NCI-H146 treated with DMSO at 0.1 percent for 48 hours (cell line): Measurements from ENCODE around the gene CHST8.

Source experiments
- DNase-seq: peaks from one replicate; lab custom pipeline; 2025; ENCODE audit not compliant: unreplicated experiment; lab: John Stamatoyannopoulos, UW

Gene CHST8

DNA sequence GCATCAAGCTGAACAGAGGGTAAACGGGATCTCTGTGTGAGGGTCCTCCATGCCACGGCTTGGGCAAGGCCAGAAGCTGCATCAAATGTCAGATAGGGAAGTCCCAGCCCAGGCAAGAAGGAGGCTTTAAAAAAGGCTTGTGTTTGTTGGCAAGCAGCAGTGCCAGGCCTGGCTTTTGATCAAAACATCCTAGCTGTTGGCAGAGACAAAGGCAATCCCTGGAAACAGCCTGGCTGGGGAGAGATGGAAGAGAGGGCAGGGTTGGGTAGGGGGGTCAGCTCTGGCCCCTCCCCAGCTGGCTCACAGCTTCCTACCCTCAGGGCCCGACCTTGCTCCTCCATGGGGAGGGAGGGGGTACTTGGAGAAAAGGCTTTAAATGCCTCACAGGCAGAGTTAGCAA, 113.2 kb downstream of the CHST8 start:
- DNase-seq = no peak

DNA sequence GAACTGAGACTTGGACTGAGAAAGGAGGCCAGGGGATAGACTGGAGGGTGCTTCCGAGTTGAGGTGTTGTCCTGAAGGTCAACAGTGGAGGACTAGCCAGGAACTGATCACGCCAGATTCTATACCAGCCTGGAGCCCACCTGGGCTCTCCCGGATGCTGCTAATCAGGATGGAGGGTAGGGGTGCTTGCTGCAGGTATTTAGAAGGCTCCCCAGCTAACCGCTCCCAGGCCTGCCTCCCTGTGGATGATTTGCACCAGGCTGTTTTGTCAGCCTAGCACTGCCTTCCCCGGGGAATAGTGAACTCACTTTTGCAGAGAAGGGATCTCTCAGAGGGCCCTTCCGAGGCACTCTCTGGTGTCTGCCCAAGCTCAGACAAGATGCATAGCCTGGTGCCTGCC, 114.4 kb downstream of the CHST8 start:
- no peak for DNase-seq

DNA sequence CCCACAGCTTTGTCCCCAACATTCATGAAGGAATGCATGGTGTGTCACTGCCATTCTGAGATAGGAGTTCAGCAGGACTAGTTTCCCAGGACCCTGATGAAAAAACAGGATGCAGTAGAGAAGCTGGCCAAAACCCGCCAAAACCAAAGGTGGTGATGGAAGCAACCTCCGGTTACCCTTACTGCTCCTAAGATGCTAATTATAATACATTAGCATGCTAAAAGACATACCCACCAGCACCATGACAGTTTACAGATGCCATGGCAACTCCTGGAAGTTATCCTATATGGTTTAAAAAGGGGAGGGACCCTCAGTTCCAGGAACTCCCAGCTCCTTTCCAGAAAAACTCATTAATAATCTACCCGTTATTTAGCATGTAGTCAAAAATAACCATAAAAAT, 115.0 kb downstream of the CHST8 start:
- DNase-seq = no peak

DNA sequence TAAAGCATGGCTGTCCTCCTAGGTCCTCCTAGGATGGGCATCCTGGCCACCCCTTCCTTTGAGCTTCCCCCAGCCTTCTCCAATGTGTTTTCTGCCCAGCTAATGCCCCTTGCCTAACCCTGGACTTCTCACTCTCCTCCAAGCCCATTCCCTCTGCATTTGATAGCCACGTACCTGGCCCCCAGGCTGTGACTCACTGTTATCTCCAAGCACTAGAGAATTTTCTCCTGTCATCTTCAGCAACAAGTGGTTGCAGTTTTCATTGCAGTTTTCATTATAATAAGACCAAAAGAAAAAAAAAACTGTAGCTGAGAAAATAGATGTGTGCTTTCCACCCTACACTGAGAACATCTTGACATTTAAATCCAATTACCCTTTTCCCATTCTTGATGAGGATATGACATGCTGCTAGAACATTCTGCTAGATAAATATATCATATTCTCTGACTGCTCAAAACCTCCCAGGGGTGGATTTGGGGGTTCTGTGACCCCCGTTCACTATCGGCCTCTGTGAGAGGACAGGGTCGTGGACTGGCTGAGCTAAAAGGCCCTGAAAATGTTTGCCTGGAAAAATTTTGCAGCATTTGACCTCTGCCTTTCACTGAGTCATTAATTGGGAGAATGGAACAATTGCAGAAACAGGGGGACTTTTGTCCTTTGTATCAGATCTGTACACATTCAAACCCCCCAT, 116.1 kb downstream of the CHST8 start:
- no peak for DNase-seq

DNA sequence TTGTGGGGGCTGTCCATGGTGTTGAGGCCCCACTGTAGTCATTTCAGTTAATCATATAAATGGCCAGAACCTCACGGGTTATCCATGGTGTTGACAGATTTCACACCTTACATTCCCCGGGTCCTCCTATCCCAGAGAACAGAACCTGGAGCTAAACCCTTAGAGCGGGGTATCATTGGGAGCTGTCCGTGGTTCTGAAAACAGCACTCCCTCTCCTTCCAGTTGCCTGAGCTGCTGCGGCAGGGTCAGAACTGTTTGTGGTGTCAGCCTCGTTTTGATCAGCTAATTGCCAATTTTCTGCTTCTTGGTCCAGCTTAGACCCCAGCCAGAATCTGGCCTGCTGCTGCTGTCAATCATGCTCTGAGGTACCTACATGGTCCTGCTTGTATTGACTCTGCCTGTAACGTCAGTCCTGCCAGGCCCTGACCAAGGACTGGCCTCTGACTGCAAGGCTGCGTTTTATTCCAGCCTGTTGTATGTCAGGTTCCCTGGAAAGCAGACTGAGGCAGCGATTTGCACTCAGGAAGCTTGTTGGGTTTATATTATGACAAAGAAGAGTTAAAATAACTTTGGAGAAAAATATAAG, 119.2 kb downstream of the CHST8 start:
- no peak for DNase-seq

DNA sequence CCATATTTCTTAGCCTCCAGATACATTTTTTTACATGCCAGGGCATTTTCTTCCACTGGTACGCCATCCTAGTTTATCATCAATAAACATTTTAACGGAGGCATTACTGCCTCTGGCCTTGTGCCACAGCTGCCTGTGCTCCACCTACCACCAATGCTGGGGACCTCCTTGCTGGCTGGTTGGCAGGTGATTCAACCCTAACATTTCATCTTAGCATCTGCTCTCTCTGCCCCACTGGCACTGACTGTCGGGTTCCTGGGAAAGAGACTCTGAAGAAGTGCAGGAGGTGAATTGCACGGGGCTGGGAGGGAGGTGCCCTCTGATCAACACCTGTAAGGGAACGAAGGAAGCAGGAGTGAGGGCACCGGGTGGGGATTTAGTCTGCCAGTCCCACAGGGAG, 123.5 kb downstream of the CHST8 start:
- no peak for DNase-seq

DNA sequence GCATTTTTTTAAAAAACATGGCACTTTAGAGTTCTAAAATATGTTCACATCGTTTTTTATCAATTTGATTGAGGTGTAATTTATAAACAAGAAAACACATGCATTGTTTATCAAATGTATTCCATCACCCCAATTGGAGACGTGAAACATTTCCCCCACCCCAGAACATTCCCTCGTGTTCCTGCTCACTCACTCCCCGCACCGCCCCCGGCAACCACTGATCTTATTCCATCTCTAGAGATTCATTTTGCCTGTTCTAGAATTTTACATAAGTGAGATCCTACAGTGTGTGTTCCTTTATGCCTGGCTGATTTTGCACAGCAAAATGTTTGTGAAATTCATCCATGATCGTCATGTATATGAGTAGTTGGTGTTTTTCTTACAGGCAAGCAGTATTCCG, 124.4 kb downstream of the CHST8 start:
- no peak for DNase-seq

DNA sequence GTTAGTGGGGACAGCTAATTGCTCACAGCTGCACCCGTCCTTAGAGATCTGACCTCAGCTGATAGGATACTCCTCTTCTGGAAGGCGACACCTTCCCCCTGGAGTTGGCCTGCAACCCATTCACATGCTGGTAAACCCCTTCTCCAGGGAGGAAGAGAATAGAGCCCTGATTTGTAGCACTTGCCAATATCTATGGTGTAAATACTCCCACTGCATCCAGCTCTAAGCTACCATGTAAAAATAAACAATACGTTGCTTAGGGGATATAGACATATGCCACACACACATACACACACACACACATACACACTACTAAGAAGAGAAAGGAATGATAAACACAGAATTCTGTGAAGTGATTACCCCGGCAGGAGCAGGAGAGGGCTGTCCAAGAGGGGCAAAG, 125.5 kb downstream of the CHST8 start:
- no peak for DNase-seq

DNA sequence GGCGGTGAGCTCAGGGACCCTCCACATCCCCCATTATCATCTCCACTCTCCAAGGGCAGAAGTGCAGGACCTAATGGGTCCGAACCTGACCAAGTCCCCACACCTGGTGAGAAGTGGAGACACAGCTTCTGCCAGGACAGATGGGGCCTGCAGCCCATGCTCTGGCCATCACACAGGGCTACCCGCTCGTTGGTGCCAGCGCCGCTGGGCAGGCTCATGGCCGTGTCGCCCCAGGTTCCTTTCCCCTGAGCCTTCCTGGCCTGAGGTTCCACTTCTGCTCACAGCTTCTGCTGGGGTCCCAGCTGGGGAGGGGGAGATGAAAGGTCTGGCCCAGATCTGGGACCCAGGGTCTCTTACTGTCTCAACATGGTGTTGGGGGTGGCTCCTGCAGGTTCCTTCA, 126.5 kb downstream of the CHST8 start:
- no peak for DNase-seq

DNA sequence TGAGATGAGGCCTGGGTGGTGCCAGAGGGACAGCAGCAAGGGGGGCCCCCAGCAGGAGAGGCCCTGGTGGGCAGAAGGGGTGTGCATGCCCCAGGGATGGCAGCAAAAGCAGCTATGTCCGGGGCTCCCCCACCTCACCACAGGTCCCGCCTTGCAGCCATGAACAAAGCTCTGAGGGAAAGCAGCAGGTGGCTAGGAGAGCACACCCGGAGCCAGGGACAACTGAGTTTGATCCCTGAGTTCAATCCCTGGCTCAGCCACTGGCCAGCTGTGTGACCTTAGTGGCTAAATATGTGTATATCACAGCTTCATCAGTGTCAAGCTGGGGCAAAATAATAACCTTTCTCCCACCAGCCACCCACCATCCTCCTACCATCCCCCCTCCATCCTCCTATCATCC, 127.3 kb downstream of the CHST8 start:
- DNase-seq = no peak

DNA sequence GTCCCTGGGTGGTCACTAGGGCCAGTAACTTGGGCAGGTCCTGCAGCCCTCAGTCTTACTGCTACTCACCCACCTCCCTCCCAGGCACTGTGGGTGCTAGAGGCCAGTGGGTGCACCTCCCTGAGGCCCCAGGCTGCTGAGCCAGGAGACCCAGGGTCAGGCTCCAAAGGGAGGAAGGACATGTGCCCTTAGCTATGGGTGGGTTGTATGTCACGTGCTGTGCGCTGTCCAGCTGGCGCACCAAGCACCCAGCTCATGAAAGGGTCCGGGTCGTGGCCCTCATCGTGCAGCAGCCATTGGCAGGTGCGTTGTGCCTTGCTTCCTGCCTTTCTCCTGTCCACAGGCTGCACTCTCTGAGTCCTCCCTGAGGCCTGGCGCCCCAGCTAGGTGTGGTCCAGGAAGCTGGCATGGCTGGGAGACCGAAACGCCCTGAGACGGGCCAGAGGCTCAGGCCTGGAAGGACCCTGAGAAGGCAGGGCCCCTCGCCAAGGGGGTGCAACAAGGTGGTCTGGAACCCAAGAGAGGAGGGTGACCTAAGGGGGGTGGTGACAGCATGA, 127.9 kb downstream of the CHST8 start:
- no peak for DNase-seq

DNA sequence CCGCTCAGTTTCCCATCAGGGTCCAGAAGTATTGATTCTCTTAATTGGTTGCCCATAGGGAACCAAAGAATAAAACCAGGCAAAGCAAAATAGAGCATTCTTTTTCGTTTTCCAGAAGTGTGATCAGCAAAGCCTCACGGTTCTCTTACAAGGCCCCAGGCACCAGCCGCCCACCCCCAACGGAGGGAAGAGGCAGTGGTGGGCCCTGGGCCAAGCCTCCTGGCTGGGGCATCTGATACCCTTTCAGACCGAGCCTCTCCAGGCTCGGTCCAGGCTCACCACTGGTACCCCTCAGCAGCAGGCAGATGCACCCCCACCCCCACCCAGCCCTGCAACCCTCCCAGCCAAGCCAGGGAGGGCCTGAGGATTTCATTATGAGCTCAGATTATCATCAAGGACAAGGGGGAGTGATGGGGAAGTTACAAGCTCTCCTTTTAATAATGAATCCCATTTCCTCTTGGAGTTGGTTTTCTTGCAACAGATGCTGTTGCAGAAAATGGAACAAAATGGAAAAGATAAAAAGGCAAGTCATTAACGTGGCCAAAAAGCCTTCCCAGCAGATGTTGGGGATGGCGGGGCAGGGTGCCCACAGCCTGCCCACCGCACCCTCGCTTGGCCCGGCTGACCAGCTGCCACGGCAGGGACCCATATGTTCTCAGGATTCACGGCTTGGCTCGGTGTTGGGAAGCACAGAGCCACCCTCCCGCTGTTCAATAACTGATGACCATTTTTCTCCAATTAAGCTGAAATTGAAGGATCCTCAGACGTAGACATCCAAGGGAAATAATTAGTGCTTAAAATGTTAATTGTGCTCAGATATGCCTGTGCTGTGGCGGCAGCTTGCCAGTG, 129.1 kb downstream of the CHST8 start:
- DNase-seq = no peak

DNA sequence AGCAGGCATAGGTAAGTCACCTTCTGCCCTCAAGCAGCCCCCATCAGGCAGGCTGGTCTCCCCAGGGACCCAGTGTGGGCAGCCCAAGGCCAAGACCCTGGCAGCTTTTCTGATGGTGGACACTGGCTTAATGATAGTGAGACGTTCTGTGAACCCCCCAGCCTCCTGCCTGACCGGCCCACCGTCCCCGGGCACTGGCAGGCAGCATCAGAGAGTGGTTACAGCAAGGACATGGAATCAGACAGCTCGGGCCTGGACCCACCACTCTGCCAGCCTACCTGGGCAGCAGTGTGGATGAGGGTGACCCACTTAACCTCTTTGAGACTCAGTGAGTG, 129.7 kb downstream of the CHST8 start:
- no peak for DNase-seq

DNA sequence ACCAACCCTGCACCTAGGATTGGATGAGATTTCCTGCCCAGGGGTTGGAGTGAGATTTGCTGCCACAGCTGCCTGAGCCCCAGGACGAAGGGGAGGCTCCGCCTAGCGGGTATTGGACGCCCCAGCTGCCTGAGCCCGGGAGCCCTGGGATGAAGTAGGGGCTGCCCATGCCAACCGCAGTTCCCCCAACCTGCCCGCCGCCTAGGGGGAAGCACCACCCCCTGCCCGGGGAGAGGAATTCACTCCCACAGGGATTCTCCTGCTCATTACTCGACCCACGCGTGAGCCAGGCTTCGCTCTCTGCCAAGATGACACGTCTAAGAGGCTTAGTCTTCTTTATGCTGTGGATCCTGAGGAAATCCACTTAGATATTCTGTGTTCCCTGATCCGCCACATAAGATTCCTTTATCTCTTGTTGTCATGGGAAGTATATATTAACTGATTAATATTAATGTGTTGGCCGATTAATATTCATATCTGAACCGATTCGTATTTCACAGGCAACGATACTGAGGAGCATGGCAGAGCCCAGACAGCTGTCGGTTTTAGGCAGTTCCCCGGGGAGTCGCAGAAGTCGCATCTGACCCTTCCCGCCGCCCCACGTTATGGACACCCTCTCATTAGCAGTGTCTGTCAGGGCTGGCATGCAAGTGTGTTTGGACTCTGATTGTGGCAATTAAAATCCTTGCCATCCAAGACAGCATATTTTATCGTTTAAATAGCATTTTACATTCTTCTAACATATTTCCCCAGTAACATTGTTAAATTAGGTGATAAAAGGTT, 130.5 kb downstream of the CHST8 start:
- no peak for DNase-seq

DNA sequence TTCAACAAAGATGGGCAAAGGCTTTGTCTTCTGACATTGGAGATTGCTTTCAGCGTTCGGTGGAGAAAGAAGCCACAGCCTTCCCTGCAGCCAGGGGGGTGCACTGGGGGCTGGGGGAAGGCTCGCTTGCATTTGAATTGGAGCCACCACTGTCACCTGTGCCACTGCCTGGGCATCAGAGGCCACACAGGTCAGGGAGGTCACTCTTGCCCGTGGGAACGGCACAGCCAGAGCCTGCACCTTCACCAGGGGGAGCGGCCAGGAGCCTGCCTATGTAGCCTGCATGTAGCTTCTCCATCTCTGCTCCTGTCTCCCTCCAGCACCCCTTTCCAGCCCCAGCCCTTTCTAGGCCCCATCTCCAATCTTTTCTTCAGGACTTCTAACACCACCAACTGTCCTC, 131.2 kb downstream of the CHST8 start:
- no peak for DNase-seq

DNA sequence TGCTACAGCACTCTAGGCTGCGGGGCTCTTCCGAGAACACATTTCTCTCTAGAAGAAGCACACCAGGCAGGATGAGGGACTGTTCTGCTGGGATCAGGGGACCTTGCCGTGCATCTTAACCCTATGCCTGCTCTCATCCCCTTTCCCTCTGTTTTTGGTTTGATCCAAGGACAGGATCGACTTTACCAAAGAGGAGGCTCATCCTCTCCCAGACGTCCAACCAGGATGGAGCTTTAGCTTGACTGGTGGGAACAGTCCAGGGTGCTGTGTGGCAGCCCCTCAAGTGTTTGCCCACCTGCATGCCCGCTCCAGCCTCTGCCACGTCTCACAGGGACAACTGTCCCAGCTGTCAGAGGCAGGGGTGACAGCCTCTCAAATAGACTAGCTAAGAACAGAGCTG, 132.6 kb downstream of the CHST8 start:
- DNase-seq = no peak

DNA sequence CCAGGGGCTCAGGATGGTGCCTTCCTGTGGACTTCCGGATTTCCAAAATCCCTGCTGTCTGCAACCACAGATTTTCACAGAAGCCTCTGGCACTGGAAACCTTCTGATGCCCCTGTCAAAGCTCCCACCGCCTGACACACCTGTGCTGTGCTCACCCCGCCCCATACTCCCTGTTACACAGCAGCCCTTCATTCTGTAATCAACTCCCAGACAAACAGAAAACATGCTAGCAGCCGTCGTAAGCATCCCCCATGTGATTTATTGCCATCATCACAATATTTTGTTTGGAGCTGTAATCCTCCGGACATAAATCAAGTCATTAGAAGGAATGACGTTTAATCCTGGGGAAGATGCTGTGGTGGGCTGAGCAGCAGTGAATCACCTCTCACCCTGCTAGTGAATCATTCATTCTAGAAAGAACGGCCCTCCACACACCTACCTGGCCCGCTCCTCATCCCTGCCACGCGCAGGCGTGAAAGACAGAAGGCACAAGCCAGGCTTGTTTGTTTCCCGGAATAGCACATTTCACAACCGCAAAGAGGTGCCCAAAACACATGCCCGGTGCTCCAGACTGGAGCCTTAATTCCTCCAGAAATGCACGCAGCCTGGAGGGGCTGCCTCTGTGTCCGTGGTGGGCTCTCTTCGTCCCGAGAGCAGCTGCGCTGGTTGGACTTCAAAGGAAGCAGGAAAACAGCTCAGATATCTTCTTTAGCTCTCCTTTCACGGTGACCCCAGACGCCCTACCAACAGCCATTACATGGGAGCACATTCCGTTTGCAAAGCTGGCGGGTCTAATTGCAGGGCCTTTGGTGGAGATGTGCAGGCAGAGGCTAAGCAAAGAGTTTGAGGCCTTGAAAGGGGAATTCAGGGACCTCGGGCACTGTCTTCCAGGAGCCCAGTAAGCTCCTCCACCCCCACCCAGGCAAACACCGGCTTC, 133.6 kb downstream of the CHST8 start:
- no peak for DNase-seq

DNA sequence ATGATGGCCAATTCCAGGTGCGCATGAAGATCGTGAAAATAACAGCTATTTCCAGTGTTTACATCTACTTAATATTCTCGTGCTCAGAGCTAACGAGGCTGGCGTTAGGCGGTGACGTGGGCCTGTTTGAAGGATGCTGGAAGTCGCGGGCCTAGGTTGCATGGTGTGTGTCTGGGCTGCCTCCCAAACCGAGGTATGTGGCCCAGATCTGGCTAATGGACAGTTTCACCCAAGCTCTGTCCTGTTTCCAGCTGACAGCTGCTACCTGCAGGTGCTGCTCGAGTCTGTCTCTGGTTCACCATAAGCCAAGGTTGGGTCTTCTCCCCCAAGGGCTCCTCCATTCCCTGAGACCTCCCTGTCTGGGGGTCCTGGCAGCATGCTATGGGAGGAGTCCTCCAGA, 134.4 kb downstream of the CHST8 start:
- DNase-seq = no peak

DNA sequence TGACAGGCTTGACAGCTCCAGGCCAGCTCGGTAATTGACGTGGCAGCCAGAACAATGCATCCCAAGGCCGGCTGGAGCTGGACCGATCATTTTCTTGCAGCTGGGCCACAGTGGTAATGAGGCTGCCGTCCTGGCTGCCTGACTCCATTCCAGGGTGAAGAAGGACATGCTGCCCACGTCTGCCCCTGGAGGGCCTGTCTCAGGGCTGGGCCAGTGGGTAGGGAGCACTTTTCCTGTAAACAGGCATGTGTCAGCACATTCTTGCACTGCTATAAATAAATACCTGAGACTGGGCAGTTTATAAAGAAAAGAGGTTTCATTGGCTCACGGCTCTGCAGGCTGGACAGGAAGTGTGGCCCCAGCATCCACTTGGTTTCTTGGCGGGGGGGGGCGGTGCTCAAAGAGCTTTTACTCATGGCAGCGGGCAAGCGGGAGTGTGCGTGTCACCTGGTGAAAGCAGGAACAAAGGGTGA, 136.8 kb downstream of the CHST8 start:
- DNase-seq = no peak

DNA sequence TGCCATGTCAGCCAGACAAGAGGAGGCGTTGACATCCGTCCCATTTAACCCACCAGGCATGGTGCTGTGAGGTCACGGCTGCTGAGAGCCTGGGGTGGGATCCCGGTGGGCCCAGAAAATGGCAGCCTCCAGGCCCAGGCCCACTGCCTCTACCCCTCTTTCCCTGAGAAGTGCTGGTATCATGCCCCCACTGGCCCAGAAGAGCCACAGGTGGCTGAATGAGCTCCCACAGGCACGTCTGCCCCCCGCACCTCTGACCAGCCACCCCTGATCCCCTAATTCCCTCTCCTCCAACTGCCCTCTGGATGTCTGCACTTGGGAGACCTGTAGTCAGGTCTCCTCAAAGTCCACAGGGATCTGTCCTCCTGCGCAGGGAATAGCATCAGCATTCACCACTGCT, 137.6 kb downstream of the CHST8 start:
- no peak for DNase-seq
